HG02798 (cell line): ENCODE data around the gene TRANK1.
"Not testable (repeated sequence)": the region's sequence is repeated elsewhere in the genome, so short reads cannot be mapped to it uniquely, and the experiment has no call there.

ENCODE experiments used
- ATAC-seq: cut with Tn5 transposase; IDR thresholded peaks from one replicate; pipeline ENCODE4 v1.9.1; 2021; ENCODE audit warnings: mild to moderate bottlenecking; ENCODE audit not compliant: unreplicated experiment, poor library complexity

TRANK1 gene

GRCh38 chr3:36923523-36923943, 21.3 kb downstream of the TRANK1 start:
- no peak for ATAC-seq

GRCh38 chr3:36920884-36921567, 23.8 kb downstream of the TRANK1 start:
- no peak for ATAC-seq

- no peak for ATAC-seq
Observed at GRCh38 chr3:36919439-36920160, 25.3 kb downstream of the TRANK1 start.

- ATAC-seq: peak; percentile 87
Observed at GRCh38 chr3:36918050-36918449, 26.8 kb downstream of the TRANK1 start.

- peak; percentile 95 for ATAC-seq
Observed at GRCh38 chr3:36911990-36912804, 32.7 kb downstream of the TRANK1 start.

GRCh38 chr3:36909666-36910065, 35.2 kb downstream of the TRANK1 start:
- no peak for ATAC-seq

GRCh38 chr3:36909181-36909580, 35.7 kb downstream of the TRANK1 start:
- ATAC-seq: no peak

- ATAC-seq: no peak
Observed at GRCh38 chr3:36908647-36909180, 36.1 kb downstream of the TRANK1 start.

- ATAC-seq: peak; percentile 22
Observed at GRCh38 chr3:36907911-36908646, 36.8 kb downstream of the TRANK1 start.

GRCh38 chr3:36906504-36907149, 38.2 kb downstream of the TRANK1 start:
- no peak for ATAC-seq

GRCh38 chr3:36905545-36905944, 39.3 kb downstream of the TRANK1 start:
- ATAC-seq: no peak

- ATAC-seq: no peak
Observed at GRCh38 chr3:36904641-36905040, 40.2 kb downstream of the TRANK1 start.

- not testable (repeated sequence) for ATAC-seq
Observed at GRCh38 chr3:36904065-36904464, 40.8 kb downstream of the TRANK1 start.

- no peak for ATAC-seq
Observed at GRCh38 chr3:36903119-36903882, 41.6 kb downstream of the TRANK1 start.

GRCh38 chr3:36901588-36901987, 43.3 kb downstream of the TRANK1 start:
- ATAC-seq: no peak

GRCh38 chr3:36900474-36901443, 44.1 kb downstream of the TRANK1 start:
- ATAC-seq: no peak

GRCh38 chr3:36895496-36896409, 49.1 kb downstream of the TRANK1 start:
- no peak for ATAC-seq
